SHP77 treated with DMSO at 0.1 percent for 48 hours (cell line): ENCODE measurements around the gene TARBP1.
"Not testable (repeated sequence)": the region's sequence is repeated elsewhere in the genome, so short reads cannot be mapped to it uniquely, and the experiment has no call there.

Experiments used
- DNase-seq: peaks from one replicate; lab custom pipeline; 2025; lab: John Stamatoyannopoulos, UW

Gene TARBP1

DNA sequence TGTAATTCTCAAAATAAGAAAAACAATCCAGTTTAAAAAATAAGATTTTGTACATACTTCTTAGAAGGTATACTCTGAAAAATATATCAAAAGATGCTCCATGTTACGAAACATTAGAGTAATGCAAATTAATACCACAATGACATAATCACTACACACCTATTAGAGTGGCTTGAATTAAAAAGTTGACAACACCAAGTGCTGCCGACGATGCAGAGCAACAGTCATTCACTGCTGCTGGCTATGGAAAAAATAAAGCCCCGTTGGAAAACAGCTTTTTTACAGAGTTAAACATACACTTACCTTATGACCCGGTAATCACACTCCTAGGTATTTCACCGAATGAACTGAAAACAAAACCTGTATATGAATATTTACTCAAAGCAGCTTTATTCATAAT, 90.9 kb downstream of the TARBP1 start:
- no peak for DNase-seq

DNA sequence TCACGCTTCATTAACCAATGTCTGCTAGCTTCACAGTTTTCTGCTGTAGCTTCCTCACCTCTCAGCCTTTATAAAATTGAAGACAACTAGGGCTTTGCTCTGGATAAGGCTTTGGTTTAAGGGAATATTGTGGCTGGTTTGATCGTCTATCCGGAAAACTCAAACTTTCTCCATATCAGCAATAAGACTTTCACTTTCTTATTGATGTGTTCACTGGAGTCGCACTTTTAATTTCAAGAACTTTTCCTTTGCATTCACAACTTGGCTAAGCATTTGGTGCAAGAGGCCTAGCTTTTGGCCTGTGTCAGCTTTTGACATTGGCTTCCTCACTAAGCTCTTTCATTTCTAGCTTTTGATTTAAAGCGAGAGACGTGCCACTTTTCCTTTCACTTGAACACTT, 92.9 kb downstream of the TARBP1 start:
- no peak for DNase-seq

DNA sequence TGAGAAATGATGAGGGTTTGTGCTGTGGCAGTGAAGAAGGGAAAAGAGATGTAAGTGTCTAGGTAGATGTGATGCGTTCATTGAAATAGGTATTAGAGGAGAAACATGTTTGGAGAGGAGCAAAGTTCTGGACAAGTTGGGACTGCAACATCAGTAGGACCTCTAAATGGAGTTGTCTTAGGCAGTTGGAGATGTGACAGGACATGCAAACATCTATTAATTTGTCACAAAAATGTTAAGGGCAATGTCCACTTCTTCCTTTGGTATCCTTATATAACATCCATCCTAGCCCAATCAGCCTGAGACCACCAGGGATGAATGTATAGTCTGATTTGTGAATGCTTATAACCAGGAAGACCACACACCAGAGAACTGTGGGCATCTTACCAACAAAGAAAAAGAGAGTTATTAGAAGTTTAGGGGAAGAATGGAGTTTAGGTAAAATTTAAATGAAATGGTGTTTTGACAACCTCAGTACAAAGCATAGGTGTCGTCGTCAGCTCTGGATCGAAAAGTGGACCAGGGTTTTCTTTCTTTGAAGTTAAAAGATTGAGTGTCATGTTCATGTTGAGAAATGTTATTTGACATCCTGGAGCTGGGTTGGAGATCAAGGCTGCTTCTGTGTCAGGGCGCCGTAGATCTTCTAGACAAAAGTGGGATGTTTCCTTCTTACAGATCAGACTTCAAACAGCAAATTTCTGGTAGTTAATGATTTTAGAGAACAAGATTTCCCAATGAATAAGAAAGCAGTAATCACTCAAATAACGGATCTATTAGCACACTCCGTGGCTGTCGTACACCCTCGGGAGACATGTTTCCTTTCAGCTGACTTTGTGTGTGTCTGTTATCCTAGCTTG, 97.1 kb downstream of the TARBP1 start:
- no peak for DNase-seq

DNA sequence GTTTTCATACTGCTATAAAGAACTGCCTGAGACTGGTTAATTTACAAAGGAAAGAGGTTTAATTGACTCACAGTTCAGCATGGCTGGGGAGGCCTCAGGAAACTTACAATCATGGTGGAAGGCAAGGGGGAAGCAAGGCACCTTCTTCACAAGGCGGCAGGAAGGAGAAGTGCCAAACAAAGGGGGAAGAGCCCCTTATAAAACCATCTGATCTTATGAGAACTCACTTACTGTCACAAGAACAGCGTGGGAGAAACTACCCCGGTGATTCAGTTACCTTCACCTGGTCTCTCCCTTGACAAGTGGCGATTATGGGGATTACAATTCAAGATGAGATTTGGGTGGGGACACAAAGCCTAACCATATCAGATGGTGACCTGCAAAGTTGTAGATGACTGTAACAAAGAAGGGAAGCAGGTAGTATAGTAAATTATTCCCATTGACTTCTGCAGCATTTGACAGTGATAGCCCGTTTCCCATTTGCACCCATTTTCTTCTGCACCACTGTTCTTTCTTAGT, 99.3 kb downstream of the TARBP1 start:
- not testable (repeated sequence) for DNase-seq

DNA sequence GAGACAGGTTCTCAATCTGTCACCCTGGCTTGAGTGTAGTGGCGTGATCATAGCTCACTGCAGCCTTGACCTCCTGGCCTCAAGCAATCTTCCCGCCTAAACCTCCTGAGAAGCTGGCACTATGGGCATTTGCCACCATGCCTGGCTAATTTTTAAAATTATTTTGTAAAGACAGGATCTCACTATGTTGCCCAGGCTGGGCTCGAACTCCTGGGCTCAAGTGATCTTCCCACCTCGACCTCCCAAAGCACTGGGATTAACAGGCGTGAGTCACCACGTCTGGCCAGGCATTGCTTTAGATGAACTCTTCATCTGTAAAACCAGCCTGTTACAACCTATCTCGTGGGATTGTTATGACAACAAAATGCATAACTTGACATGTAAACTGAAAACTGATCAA, 103.3 kb downstream of the TARBP1 start:
- no peak for DNase-seq

DNA sequence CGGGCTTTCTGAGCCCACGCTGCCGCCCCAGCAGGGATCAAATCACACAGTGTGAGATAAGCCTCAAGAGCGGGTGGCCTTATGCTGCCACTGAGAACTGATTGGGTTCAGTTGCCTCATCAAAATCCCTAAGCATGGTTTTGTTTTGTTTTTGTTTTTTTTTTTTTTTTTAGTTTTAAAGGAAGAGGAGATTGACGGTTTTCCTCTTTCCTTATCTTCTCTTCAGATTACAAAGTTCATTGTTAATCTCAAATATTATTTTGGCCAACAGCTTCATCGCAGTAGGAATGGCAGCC, 105.1 kb downstream of the TARBP1 start:
- no peak for DNase-seq

DNA sequence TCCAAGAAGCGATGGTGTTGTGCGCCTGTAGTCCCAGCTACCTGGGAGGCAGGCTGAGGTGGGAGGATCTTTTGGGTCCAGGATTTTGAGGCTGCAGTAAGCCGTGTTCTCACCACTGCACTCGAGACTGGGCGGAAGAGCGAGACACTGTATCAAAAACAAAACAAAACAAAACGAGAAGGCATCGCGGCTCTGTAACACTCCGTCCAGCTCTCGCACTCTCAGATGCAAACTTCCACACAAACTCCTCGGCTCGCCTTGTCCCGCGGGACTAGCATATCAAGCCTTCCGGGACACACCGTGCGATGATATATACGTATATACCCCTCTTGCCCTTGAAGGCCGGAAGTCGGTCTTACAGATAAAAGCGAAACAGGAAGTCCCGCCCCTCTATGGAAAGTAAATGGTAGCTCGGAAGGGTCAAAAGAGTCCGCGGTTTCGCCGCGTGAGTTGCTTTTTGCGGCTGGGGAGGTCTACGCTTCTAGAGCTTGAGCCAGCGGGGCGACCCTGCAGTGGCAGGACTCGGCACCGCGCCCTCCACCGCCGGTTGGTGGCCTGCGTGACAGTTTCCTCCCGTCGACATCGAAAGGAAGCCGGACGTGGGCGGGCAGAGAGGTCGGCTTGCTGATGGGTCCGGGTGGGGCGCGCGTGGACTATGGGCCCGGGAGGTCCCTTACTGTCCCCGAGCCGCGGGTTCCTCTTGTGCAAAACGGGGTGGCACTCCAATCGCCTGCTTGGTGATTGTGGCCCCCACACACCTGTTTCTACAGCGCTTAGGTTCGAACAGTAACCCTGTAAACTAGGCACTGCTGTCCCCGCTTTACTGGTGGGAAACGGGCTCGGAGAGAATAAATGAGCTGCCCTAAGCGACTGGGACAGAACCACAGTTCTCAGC, 105.7 kb downstream of the TARBP1 start, which contains the start of gene COA6:
COA6 (plus strand) TSS at position 393 of the 895 bp plus-strand sequence; CDS start at position 404, 11 bp downstream.
- peak; percentile 92 for DNase-seq

DNA sequence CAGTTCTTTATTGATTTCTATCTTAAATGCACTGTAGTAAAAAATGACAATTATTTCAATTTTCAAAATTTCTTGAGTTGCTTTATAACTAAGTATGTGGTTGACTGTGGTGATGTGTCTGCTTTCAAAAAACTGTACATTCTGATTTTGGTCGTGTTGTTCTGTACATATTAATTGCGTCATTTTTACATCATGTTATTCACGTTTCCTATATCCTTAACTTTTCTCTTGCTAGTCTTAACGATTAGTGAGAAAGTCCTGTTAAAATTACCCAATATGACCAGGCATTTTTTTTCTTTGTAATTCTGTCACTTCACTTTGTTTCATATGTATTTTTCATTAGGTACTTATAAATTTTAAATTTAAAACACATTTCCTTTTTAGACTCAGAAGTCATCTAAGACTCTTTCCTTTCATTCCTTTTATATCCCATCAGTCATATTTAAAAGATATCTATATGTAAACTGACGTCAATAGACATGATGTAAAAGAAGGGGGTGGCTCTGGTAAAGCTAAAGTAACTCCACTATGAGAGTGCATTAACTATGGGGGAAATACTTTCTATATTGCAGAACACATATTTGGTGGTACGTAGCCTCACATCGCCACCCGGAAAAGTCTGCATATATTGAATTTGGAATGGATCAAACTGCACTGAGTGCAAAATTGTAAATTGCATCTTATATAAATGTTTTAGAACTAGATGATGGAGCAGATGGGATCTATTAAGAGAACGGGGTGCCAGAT, 106.8 kb downstream of the TARBP1 start:
- no peak for DNase-seq

DNA sequence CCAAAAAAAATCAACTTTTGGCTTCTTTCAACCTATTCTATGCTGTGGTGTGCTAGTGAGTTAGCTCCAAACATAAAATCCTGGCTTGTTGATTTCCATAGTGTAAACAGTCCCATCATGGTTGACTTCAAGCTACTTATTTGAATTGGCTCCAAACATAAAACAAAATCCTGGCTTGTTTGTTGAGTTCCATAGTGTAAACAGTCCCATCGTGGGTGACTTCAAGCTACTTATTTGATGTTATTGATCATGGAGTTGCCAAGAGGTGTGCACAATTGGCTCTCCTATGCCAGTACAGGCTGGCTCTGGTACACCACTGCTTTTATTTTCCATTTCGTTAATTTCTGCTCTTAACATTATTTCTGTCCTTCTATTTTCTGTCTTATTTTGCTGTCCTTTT, 107.6 kb downstream of the TARBP1 start:
- DNase-seq: no peak

DNA sequence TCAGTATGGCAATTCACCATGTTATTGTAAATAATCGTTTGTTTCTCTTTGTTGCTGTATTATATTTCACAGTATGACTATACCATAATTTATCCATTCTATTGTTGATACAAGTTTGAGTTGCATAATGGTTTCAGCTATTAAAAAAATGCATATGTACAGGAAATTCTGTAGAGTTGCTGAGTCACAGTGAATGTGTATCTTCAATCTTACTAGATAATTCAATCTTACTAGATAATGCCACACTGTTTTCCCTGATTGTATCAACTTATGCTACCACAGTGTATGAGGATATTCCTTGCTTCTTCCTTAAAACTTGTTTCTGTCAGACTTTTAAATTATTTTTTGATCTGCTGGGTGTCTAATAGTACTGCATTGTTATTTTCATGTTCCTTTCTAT, 109.2 kb downstream of the TARBP1 start:
- DNase-seq: no peak

DNA sequence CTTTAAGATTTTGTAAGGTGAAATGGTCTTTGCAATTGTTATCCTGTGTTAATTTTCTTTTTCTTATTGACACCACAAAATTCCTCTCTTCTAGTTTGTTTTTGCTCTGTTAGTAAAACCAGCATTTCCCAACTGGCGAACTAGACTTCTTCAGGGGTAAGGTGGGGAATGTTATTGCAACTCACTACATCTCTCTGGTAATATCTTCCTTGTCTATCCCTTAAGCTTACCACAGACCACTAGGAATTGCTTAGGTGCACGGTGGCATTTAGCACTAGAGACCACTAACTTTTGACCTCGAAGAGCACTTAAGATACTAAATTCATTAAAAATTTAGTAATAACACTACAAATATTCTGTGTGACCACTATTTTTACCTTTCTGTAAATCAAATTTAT, 109.9 kb downstream of the TARBP1 start:
- DNase-seq: no peak

DNA sequence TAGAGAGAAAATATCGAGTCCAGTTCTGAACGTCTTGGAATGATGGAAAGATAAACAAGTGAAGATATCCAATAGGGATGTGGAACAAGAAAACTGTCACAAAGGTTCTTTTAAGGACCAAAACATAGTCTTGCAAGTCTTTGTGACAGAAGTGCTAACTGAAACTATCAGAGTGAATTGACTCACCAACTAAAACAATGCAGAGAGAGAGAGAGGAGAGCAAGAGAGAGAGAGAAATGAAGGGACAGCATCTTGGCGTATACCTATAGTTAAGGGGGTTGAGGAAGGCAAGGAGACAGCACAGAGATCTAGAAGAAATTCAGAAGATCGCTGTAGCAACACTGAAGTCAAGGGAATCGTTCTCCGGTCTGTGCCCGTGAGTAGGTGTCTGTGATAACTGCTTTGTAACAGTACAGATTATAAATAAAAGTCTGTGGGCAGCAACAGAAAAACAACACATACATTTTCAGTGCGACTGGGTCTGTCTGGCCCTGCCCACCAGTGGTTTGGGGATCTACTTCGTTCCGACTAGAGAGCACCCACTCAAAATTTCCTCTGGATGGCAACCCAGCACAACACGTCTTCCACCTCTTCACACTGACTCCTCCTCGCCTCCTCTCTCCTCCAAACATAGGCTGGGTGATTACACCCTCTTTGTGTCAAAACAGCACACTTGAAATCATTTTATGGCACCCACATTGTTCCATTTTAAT, 110.5 kb downstream of the TARBP1 start:
- no peak for DNase-seq

DNA sequence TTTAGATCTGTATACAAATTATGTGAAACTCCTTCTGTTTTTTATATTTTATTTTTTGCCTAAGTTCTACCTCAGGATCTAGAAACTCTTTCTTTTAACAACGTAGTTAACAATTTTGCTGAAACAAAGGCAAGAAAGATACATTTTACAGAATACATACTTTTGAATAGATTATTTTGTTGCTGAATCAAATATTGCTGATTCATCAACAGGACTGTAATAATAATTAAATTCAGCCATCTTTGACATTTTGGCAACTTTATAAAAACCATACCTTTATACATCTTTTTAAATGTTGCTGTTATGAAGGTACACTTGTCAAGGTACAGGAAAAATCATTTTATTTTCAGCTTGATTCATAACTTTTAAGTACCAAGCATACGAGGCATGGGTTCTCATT, 116.4 kb downstream of the TARBP1 start:
- DNase-seq: no peak

DNA sequence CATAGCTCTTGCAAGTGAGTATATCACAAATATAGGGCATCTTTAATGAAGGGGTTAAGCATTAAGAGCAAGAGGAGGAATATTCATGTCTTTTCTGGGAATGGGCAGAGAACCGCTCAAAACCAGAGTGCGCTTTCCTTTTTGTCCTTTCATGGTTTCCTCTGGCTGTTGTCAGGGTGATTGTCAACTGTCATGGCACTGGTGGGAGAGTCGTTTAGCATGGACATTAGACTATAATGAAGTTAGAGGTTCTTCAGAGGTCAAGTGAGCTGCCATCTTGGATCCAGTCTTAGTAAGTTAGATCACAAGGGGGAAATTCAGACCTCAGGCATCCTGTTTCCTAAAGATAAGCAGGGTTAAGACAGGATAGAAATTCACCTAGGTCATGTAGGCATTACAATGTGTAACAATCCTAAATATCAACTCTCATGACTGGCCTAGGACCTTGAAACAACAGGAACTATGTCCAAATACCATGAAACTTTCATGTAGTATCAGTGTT, 117.8 kb downstream of the TARBP1 start:
- no peak for DNase-seq

DNA sequence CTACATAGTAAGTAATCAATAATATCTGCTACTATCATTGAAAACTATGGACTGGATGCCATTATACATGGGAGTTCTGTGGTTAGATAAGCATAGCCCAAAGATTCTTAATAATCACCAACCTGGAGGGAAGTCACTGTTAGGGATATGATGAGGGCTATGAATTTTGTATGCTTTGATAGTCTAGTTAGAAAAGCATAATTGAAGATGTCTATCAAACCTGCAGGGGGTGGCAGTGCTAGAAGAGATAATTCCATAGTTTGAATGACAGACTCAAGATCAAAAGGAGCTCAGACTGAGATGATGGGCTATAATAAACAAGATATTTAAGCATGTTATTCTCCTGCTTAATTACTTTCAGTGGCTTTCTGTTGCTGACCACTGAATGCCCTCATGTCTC, 121.1 kb downstream of the TARBP1 start:
- DNase-seq: no peak

DNA sequence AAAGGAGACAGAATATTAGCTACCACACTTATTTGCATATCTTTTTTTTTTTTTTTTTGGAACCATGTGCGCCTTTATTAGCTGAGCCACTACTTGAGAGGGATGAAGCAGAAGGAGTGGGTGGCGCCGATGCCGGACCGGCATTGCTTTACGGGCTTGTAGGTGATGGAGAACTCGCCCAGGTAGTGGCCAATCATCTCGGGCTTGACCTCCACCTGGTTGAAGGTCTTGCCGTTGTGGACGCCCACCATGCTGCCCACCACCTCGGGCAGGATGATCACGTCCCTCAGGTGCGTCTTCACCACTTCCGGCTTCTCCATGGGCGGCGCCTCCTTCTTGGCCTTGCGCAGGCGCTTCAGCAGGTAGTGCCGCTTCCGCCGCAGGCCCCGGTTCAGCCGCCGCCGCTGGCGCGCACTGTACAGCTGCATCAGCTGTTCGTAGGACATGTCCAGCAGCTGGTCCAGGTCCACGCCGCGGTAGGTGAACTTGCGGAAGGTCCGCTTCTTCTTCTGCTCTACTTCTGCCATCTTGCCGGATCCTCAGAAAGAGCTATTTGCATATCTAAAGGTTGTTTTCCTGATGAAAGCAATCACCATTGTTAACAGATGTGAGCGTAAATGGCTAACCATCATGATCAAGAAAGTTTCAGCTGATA, 122.2 kb downstream of the TARBP1 start:
- DNase-seq: peak; percentile 74

DNA sequence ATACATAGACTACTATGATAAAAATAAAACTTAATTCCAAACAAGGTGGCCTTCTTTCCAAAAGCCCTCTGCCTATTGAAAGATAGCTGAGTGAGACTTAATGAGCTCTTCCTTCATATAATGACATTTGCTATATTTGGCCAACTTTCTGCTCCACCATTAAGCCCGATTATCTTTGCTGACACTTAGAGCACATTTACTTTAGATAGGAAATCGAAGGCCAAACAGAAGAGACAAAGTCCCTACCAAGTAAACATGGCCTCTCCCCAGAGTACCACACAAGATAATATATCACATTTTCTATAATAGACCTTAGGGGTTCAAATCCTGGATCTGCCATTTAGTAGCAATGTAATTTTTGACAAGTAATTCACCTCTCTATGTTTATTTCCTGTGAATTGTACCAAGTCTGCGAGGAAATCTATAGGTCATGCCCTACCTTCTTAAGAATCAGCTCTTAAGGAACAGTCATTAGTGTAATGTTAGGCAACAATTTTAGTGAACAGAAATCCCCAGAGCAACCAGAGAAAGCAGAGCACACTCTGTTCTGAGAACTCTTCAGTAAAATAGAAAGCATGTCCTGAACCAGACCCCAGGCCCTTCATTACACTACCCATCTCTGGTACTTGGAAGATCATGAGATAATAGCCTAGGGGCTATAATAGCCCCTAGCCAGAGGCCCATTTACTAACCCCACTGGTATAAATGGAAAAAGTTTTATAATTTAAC, 123.0 kb downstream of the TARBP1 start:
- DNase-seq: no peak

DNA sequence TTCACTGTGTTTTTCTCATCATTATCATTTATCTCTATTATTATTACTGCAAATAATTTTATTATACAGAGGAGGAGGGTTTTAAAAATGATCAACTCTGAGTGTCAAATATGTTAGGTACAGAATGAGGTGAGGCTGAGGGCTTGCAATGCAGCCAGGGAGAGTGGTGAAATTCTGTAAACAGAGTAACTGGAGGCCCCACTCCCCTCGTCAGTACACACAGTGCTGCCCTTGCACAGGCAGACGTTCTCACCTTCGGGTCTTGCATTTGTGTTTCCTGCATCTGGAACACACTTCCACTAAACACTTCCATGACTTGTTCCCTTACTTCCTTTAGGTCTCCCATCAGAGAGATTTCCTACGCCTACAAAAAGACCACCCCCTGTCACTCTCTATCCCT, 130.0 kb downstream of the TARBP1 start:
- no peak for DNase-seq

DNA sequence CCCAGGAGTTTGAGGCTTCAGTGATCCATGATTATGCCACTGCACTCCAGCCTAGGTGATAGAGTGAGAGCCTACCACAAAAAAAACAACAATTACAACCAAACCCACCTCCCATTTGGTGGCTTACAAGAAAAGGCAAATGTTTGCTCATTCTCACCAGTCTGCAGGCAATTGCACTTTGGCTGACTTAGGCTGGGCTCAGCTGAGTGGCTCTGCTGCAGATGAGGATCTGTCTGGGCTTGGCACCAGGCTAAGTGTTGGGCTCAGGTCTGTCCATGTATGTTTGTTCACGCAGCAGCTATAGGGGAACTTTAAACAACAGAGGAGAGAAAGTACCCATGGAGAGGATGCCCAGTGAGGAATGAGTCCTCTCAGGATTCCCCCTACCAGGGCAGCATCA, 133.7 kb downstream of the TARBP1 start:
- DNase-seq: no peak

DNA sequence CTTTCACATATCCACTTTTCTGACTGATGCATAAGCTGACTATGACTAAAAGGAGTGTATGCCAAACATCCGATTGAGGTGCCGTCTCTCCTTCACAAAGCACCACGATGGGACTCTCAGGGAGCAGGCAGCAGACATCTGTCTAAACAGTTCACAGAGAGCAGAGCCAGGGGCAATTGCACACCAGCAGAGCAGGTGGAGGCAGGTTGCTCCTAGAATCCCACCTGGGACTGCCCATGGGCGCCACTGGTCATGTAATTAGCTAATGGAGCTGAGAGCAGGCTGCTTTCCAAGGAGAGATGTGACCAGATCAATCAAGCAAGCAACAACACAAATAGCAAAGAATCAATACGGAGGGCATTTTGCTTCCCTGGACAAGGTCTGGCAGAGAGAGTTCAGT, 136.2 kb downstream of the TARBP1 start:
- DNase-seq: no peak
